Hepatocyte (in vitro differentiated cells): ENCODE measurements around the gene RNF168. TPM values are rescaled to one million over a fixed set of nuclear protein-coding genes. Genes with fewer than 3 reads are reported as not detected.

ENCODE experiments used
- DNase-seq: peaks from one replicate; pipeline ENCODE4 v3.0.0-alpha.2; 2016; ENCODE audit warnings: low spot score
- H2AFZ ChIP-seq: fragments of 200-600 bp; sonication (generic); 2 replicates; pipeline ENCODE4 v1.6.0; 2016; ENCODE audit warnings: antibody characterized with exemption, mild to moderate bottlenecking
- H3K27ac ChIP-seq: fragments of 200-600 bp; sonication (generic); 2 replicates; pipeline ENCODE4 v1.5.1; 2016; ENCODE audit warnings: mild to moderate bottlenecking
- H3K27me3 ChIP-seq: fragments of 200-600 bp; sonication (generic); 2 replicates; pipeline ENCODE4 v1.6.1; 2016
- H3K36me3 ChIP-seq: fragments of 200-600 bp; sonication (generic); replicated peaks from 2 replicates; pipeline ENCODE4 v1.5.1; 2016; ENCODE audit warnings: low read depth; ENCODE audit not compliant: insufficient read depth
- H3K4me1 ChIP-seq: fragments of 200-600 bp; sonication (generic); 2 replicates; pipeline ENCODE4 v1.5.1; 2016; ENCODE audit warnings: mild to moderate bottlenecking, moderate library complexity; ENCODE audit not compliant: insufficient read depth
- H3K4me2 ChIP-seq: fragments of 200-600 bp; sonication (generic); 2 replicates; pipeline ENCODE4 v1.6.0; 2016
- H3K4me3 ChIP-seq: fragments of 200-600 bp; sonication (generic); 2 replicates; pipeline ENCODE4 v1.5.1; 2016; ENCODE audit warnings: mild to moderate bottlenecking
- H3K79me2 ChIP-seq: fragments of 200-600 bp; sonication (generic); 2 replicates; pipeline ENCODE4 v1.6.0; 2017; ENCODE audit warnings: mild to moderate bottlenecking
- H3K9me2 ChIP-seq: fragments of 200-600 bp; sonication (generic); replicated peaks from 2 replicates; pipeline ENCODE4 v1.6.0; 2017; ENCODE audit warnings: mild to moderate bottlenecking; ENCODE audit not compliant: insufficient read depth
- H3K9me3 ChIP-seq: fragments of 200-600 bp; sonication (generic); 2 replicates; pipeline ENCODE4 v1.5.1; 2016; ENCODE audit warnings: low read depth, mild to moderate bottlenecking
- H4K20me1 ChIP-seq: fragments of 200-600 bp; sonication (generic); 2 replicates; pipeline ENCODE4 v1.6.0; 2016; ENCODE audit warnings: mild to moderate bottlenecking; ENCODE audit not compliant: insufficient read depth, poor library complexity, severe bottlenecking
- CTCF ChIP-seq: fragments of 200-600 bp; sonication (generic); IDR thresholded peaks from 2 replicates; pipeline ENCODE4 v1.5.1; 2016; ENCODE audit warnings: antibody characterized with exemption, mild to moderate bottlenecking; ENCODE audit not compliant: poor library complexity
- EZH2 ChIP-seq: fragments of 200-600 bp; sonication (generic); IDR thresholded peaks from 2 replicates; pipeline ENCODE4 v1.6.1; 2016; ENCODE audit warnings: antibody characterized with exemption, mild to moderate bottlenecking, borderline replicate concordance
- EZH2phosphoT487 ChIP-seq: fragments of 200-600 bp; sonication (generic); IDR thresholded peaks from one replicate; pipeline ENCODE4 v1.6.1; 2018; ENCODE audit warnings: antibody characterized with exemption, mild to moderate bottlenecking, low read depth, moderate library complexity; ENCODE audit not compliant: unreplicated experiment, severe bottlenecking
- WGBS: methylation state at CpG from one replicate; pipeline ENCODE4 v1.1.6; 2016; ENCODE audit warnings: low lambda C conversion rate; ENCODE audit errors: missing lambda C conversion rate; 5-methylcytosine and 5-hydroxymethylcytosine counted together
- polyA plus RNA-seq: library from polyadenylated mRNA; unstranded; fragments of >200 nt; fragmentation: Nextera tagmentation; extraction: Ambion mirVana; gene quantifications from 2 replicates; pipeline ENCODE4 v1.2.1, GENCODE V29; 2016
- total RNA-seq: library from RNA; depleted of rRNA; stranded (reverse); fragments of >200 nt; gene quantifications from 2 replicates; pipeline ENCODE4 v1.2.3, GENCODE V29; 2014

RNF168 gene
- total and polyA plus RNA-seq, 2 experiments from 2014 or later: 5.3 to 13.5 TPM

- Histone ChIP-seq H3K79me2 (no peaks in the 10 kb centered on the region), H3K9me2 (no peaks in the 10 kb centered on the region), H3K36me3 (no peaks in the 10 kb centered on the region), H3K27ac (no peak overlapping the region), H3K4me2 (no peak overlapping the region), H3K4me3 (no peak overlapping the region), H3K4me1 (no peaks in the 10 kb centered on the region), H4K20me1 (no peaks in the 10 kb centered on the region), H2AFZ (no peak overlapping the region), H3K9me3 (no peaks in the 10 kb centered on the region), H3K27me3 (no peaks in the 10 kb centered on the region)
- TF ChIP-seq CTCF (no peak), EZH2 (no peak), EZH2phosphoT487 (no peak)
- WGBS: 72% methylated on average over 3 of the region's 3 CpGs
- DNase-seq: no peak
Measured at GRCh38 chr3:196440696-196441095, 62.9 kb downstream of the RNF168 start.

GRCh38 chr3:196440041-196440537 lies 63.5 kb downstream of the RNF168 start:
- H3K9me3 ChIP-seq: no peaks in the 10 kb centered on the region
- 74% methylated on average over 6 of the region's 6 CpGs for WGBS
- H4K20me1 ChIP-seq: no peaks in the 10 kb centered on the region

GRCh38 chr3:196432137-196432879 lies 71.3 kb downstream of the RNF168 start, which contains the start of gene UBXN7:
TSS of gene UBXN7 (minus strand) at chr3:196432427. CDS start at chr3:196432399, 28 bp downstream.
- no peaks in the 10 kb centered on the region for H3K27me3 ChIP-seq
- WGBS: under 1% methylated on average over 27 of the region's 67 CpGs
- H3K27ac ChIP-seq: peak within 1 kb of the TSS; percentile 96
- no peak for TF ChIP-seq EZH2phosphoT487
- DNase-seq: peak; percentile 96
- peaks cover 47% of the 10 kb centered on the region for H3K79me2 ChIP-seq
- peaks cover 8% of the 10 kb centered on the region for H3K4me1 ChIP-seq
- no peaks in the 10 kb centered on the region for H3K9me2 ChIP-seq
- no peaks in the 10 kb centered on the region for H3K36me3 ChIP-seq
- peak within 1 kb of the TSS; percentile 91 for H3K4me2 ChIP-seq
- H2AFZ ChIP-seq: peak within 1 kb of the TSS; percentile 93
- H3K9me3 ChIP-seq: no peaks in the 10 kb centered on the region
- peak within 1 kb of the TSS; percentile 82 for H3K4me3 ChIP-seq
- H4K20me1 ChIP-seq: peaks cover 35% of the 10 kb centered on the region

More at GRCh38 chr3:196440041-196440537, 63.5 kb downstream of the RNF168 start:
- Histone ChIP-seq H3K4me3 (no peak overlapping the region), H3K9me2 (no peaks in the 10 kb centered on the region), H3K36me3 (no peaks in the 10 kb centered on the region), H3K27me3 (no peaks in the 10 kb centered on the region), H3K27ac (no peak overlapping the region), H3K4me1 (no peaks in the 10 kb centered on the region), H2AFZ (no peak overlapping the region), H3K79me2 (no peaks in the 10 kb centered on the region), H3K4me2 (no peak overlapping the region)
- TF ChIP-seq CTCF (no peak), EZH2phosphoT487 (no peak), EZH2 (no peak)
- no peak for DNase-seq
